ENCODE data around the gene CACNA1C. TPM values are rescaled to one million over a fixed set of nuclear protein-coding genes. Genes with fewer than 3 reads are reported as not detected.

The CACNA1C gene
- polyA plus RNA-seq, 2 donors: 2.1 to 2.5 TPM

- Histone ChIP-seq H3K9me3 (ENCODE audit: control insufficient read depth in 2 of 2, insufficient read depth in 1 of 2, low read depth in 1 of 2, low read length in 1 of 2) (no peaks in the 10 kb centered on the region), H3K27ac (ENCODE audit: low read depth in 2 of 2, low read length in 1 of 2) (no peak overlapping the region)
These were observed 183.9 kb downstream of the CACNA1C start for GRCh38 chr12:2236506-2237294.

DNA sequence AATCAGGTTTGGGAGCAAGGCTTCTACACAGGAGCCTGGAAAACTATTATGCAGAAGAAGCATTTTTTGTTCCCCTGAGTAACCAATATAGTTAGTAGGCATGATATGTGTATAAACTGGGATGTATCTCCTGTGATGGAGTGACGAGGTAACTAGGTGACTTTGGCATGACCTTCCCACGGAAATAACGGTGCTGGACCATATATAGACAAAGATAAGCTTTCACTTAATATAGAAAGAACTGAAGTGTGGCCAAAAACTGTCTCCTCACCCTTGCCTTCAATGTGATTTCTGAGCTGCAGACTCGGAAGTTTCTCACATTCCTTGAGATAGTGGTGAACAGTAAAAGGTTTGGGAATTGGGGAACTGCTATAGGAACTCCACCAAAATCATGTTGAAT lies 185.3 kb downstream of the CACNA1C start:
- Histone ChIP-seq H3K4me3 (ENCODE audit: low read depth in 1 of 2, low read length in 2 of 2) (no peak overlapping the region), H3K27ac (ENCODE audit: low read depth in 2 of 2, low read length in 1 of 2) (no peak overlapping the region), H3K4me1 (ENCODE audit: control insufficient read depth in 2 of 2, insufficient read depth in 2 of 2, low read length in 1 of 2) (peaks cover 0 to 2% of the 10 kb centered on the region in 2 donors), H3K9me3 (ENCODE audit: control insufficient read depth in 2 of 2, insufficient read depth in 1 of 2, low read depth in 1 of 2, low read length in 1 of 2) (no peaks in the 10 kb centered on the region), H3K27me3 (ENCODE audit: control insufficient read depth in 1 of 2, insufficient read depth in 2 of 2, low read length in 2 of 2) (no peaks in the 10 kb centered on the region), H3K36me3 (ENCODE audit: control insufficient read depth in 2 of 2, insufficient read depth in 2 of 2, low read length in 1 of 2) (no peaks in the 10 kb centered on the region)
- WGBS, 2 donors: 68 to 69% methylated on average over 4 of the region's 4 CpGs

More at GRCh38 chr12:2236506-2237294, 183.9 kb downstream of the CACNA1C start:
- no peaks in the 10 kb centered on the region for H3K36me3 ChIP-seq (ENCODE audit: control insufficient read depth in 2 of 2, insufficient read depth in 2 of 2, low read length in 1 of 2)
- H3K4me1 ChIP-seq (ENCODE audit: control insufficient read depth in 2 of 2, insufficient read depth in 2 of 2, low read length in 1 of 2): peaks cover 0 to under 1% of the 10 kb centered on the region in 2 donors
- 79 to 80% methylated on average over 5 of the region's 5 CpGs for WGBS, 2 donors
- H3K4me3 ChIP-seq (ENCODE audit: low read depth in 1 of 2, low read length in 2 of 2): no peak overlapping the region
- no peaks in the 10 kb centered on the region for H3K27me3 ChIP-seq (ENCODE audit: control insufficient read depth in 1 of 2, insufficient read depth in 2 of 2, low read length in 2 of 2)

- 71 to 75% methylated on average over 17 of the region's 17 CpGs for WGBS, 2 donors
- H3K4me1 ChIP-seq (ENCODE audit: control insufficient read depth in 2 of 2, insufficient read depth in 2 of 2, low read length in 1 of 2): peaks cover 0 to 2% of the 10 kb centered on the region in 2 donors
- no peak overlapping the region for H3K4me3 ChIP-seq (ENCODE audit: low read depth in 1 of 2, low read length in 2 of 2)
- H3K27ac ChIP-seq (ENCODE audit: low read depth in 2 of 2, low read length in 1 of 2): peak overlapping the region in 1 of 2 donors; percentile 43
- H3K27me3 ChIP-seq (ENCODE audit: control insufficient read depth in 1 of 2, insufficient read depth in 2 of 2, low read length in 2 of 2): no peaks in the 10 kb centered on the region
- H3K36me3 ChIP-seq (ENCODE audit: control insufficient read depth in 2 of 2, insufficient read depth in 2 of 2, low read length in 1 of 2): no peaks in the 10 kb centered on the region
- no peaks in the 10 kb centered on the region for H3K9me3 ChIP-seq (ENCODE audit: control insufficient read depth in 2 of 2, insufficient read depth in 1 of 2, low read depth in 1 of 2, low read length in 1 of 2)
These were observed 186.6 kb downstream of the CACNA1C start for GRCh38 chr12:2239381-2239871.

DNA sequence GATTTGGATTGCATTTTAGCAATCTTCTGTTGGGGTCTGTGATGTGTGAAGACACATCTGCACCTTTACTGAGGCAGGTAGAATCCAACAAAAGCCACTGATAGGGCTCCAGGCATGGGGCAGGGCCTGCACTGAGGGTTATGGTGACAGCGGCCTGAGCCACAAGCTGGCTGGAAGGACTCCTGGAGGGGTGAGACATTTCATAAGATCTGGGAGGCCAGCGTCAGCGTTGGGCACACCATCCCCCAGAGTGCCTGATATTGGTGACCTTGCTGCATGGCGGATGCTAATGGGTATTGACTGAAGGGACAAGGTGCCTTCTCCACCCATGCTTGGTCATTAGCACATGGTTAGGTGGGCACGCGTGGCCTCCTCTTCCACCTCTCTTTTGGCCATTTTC lies 187.6 kb downstream of the CACNA1C start:
- H3K4me1 ChIP-seq (ENCODE audit: control insufficient read depth in 2 of 2, insufficient read depth in 2 of 2, low read length in 1 of 2): peaks cover 0 to 2% of the 10 kb centered on the region in 2 donors
- H3K36me3 ChIP-seq (ENCODE audit: control insufficient read depth in 2 of 2, insufficient read depth in 2 of 2, low read length in 1 of 2): no peaks in the 10 kb centered on the region
- H3K4me3 ChIP-seq (ENCODE audit: low read depth in 1 of 2, low read length in 2 of 2): no peak overlapping the region
- H3K9me3 ChIP-seq (ENCODE audit: control insufficient read depth in 2 of 2, insufficient read depth in 1 of 2, low read depth in 1 of 2, low read length in 1 of 2): no peaks in the 10 kb centered on the region
- WGBS, 2 donors: 87 to 91% methylated on average over 6 of the region's 6 CpGs
- H3K27ac ChIP-seq (ENCODE audit: low read depth in 2 of 2, low read length in 1 of 2): no peak overlapping the region
- H3K27me3 ChIP-seq (ENCODE audit: control insufficient read depth in 1 of 2, insufficient read depth in 2 of 2, low read length in 2 of 2): no peaks in the 10 kb centered on the region

- Histone ChIP-seq H3K27ac (ENCODE audit: low read depth in 2 of 2, low read length in 1 of 2) (no peak overlapping the region), H3K4me3 (ENCODE audit: low read depth in 1 of 2, low read length in 2 of 2) (no peak overlapping the region), H3K36me3 (ENCODE audit: control insufficient read depth in 2 of 2, insufficient read depth in 2 of 2, low read length in 1 of 2) (no peaks in the 10 kb centered on the region), H3K27me3 (ENCODE audit: control insufficient read depth in 1 of 2, insufficient read depth in 2 of 2, low read length in 2 of 2) (no peaks in the 10 kb centered on the region), H3K4me1 (ENCODE audit: control insufficient read depth in 2 of 2, insufficient read depth in 2 of 2, low read length in 1 of 2) (peaks cover 0 to 2% of the 10 kb centered on the region in 2 donors), H3K9me3 (ENCODE audit: control insufficient read depth in 2 of 2, insufficient read depth in 1 of 2, low read depth in 1 of 2, low read length in 1 of 2) (no peaks in the 10 kb centered on the region)
- 75 to 81% methylated on average over 8 of the region's 8 CpGs for WGBS, 2 donors
These were observed 188.2 kb downstream of the CACNA1C start for GRCh38 chr12:2240984-2241383.

DNA sequence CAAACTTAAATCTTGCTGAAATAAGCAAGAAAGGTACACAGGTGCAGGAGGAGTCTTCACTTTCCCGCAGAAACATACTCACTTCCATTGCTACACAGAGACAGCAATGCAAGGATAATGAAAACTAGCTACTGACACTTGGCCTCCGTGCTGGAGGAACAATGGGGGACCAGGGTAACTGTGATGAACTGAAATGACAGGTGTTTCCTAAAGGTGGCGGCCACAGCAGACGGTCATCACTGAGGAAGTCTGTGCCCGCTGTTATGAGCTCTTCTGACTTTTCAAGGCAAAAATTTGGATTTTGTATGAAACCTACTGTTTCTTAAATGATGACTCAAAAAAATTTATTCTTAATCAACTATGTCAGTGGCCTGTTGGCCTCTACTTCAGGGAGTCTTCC lies 189.4 kb downstream of the CACNA1C start:
- no peak overlapping the region for H3K27ac ChIP-seq (ENCODE audit: low read depth in 2 of 2, low read length in 1 of 2)
- H3K9me3 ChIP-seq (ENCODE audit: control insufficient read depth in 2 of 2, insufficient read depth in 1 of 2, low read depth in 1 of 2, low read length in 1 of 2): no peaks in the 10 kb centered on the region
- 80 to 81% methylated on average over 5 of the region's 5 CpGs for WGBS, 2 donors

DNA sequence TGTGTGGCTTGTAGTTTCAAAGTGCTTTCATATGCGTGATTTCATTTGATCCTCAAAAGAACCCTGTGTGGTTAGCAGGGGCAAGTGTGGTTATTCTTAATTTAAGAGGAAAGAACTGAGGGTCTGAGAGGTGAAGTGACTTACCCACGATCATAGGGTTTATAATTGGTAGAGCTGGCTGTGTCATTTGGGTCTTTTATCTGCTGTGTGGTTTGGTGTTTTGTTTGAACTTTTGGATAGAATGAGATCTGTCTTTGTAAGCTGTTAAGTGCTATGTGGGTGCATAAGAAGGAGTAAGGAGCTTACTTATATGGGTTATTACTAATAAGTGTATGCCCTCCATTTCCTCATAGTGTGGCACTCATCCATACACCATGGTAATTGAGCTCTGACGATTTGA lies 190.0 kb downstream of the CACNA1C start:
- H3K9me3 ChIP-seq (ENCODE audit: control insufficient read depth in 2 of 2, insufficient read depth in 1 of 2, low read depth in 1 of 2, low read length in 1 of 2): no peaks in the 10 kb centered on the region
- H3K27ac ChIP-seq (ENCODE audit: low read depth in 2 of 2, low read length in 1 of 2): no peak overlapping the region
- WGBS, 2 donors: 75 to 82% methylated on average over 3 of the region's 3 CpGs
- H3K4me3 ChIP-seq (ENCODE audit: low read depth in 1 of 2, low read length in 2 of 2): no peak overlapping the region
- no peaks in the 10 kb centered on the region for H3K27me3 ChIP-seq (ENCODE audit: control insufficient read depth in 1 of 2, insufficient read depth in 2 of 2, low read length in 2 of 2)
- H3K4me1 ChIP-seq (ENCODE audit: control insufficient read depth in 2 of 2, insufficient read depth in 2 of 2, low read length in 1 of 2): peaks cover 0 to 2% of the 10 kb centered on the region in 2 donors
- H3K36me3 ChIP-seq (ENCODE audit: control insufficient read depth in 2 of 2, insufficient read depth in 2 of 2, low read length in 1 of 2): no peaks in the 10 kb centered on the region

More for the DNA sequence above, 189.4 kb downstream of the CACNA1C start:
- Histone ChIP-seq H3K4me1 (ENCODE audit: control insufficient read depth in 2 of 2, insufficient read depth in 2 of 2, low read length in 1 of 2) (peaks cover 0 to 2% of the 10 kb centered on the region in 2 donors), H3K4me3 (ENCODE audit: low read depth in 1 of 2, low read length in 2 of 2) (no peak overlapping the region), H3K27me3 (ENCODE audit: control insufficient read depth in 1 of 2, insufficient read depth in 2 of 2, low read length in 2 of 2) (no peaks in the 10 kb centered on the region), H3K36me3 (ENCODE audit: control insufficient read depth in 2 of 2, insufficient read depth in 2 of 2, low read length in 1 of 2) (no peaks in the 10 kb centered on the region)

DNA sequence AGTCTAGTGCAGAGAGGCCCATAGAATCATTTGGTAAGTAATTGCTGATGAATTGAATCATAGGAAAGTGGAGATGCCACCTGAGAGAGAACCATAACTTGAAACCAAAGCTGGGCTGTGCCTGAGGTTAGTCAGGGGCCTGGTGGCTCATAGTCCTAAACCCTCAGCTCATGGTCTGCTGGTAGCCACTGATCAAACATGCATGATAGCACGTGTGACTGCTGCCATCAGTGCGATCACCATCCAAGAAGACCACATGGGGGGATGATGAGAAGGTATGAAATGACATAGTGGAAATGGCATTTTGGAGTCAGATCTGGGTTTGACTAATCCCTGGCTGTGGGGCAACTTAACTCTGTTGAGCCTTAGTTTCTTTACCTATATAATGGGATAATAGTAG lies 190.5 kb downstream of the CACNA1C start:
- Histone ChIP-seq H3K4me1 (ENCODE audit: control insufficient read depth in 2 of 2, insufficient read depth in 2 of 2, low read length in 1 of 2) (peaks cover 0 to 2% of the 10 kb centered on the region in 2 donors), H3K27me3 (ENCODE audit: control insufficient read depth in 1 of 2, insufficient read depth in 2 of 2, low read length in 2 of 2) (no peaks in the 10 kb centered on the region), H3K36me3 (ENCODE audit: control insufficient read depth in 2 of 2, insufficient read depth in 2 of 2, low read length in 1 of 2) (no peaks in the 10 kb centered on the region), H3K27ac (ENCODE audit: low read depth in 2 of 2, low read length in 1 of 2) (peak overlapping the region in 1 of 2 donors; percentile 48), H3K9me3 (ENCODE audit: control insufficient read depth in 2 of 2, insufficient read depth in 1 of 2, low read depth in 1 of 2, low read length in 1 of 2) (no peaks in the 10 kb centered on the region), H3K4me3 (ENCODE audit: low read depth in 1 of 2, low read length in 2 of 2) (no peak overlapping the region)
- 92 to 93% methylated on average over 2 of the region's 2 CpGs for WGBS, 2 donors

GRCh38 chr12:2244013-2244861 lies 191.4 kb downstream of the CACNA1C start:
- no peaks in the 10 kb centered on the region for H3K36me3 ChIP-seq (ENCODE audit: control insufficient read depth in 2 of 2, insufficient read depth in 2 of 2, low read length in 1 of 2)
- 57 to 58% methylated on average over 8 of the region's 8 CpGs for WGBS, 2 donors
- H3K4me1 ChIP-seq (ENCODE audit: control insufficient read depth in 2 of 2, insufficient read depth in 2 of 2, low read length in 1 of 2): peaks cover 0 to 2% of the 10 kb centered on the region in 2 donors
- H3K4me3 ChIP-seq (ENCODE audit: low read depth in 1 of 2, low read length in 2 of 2): no peak overlapping the region
- H3K27ac ChIP-seq (ENCODE audit: low read depth in 2 of 2, low read length in 1 of 2): peak overlapping the region; percentile 22 to 48
- H3K27me3 ChIP-seq (ENCODE audit: control insufficient read depth in 1 of 2, insufficient read depth in 2 of 2, low read length in 2 of 2): no peaks in the 10 kb centered on the region
- no peaks in the 10 kb centered on the region for H3K9me3 ChIP-seq (ENCODE audit: control insufficient read depth in 2 of 2, insufficient read depth in 1 of 2, low read depth in 1 of 2, low read length in 1 of 2)

All from esophagus (tissue), 2 donors.